Measurements from ENCODE around the gene FUT3. TPM values are rescaled to one million over a fixed set of nuclear protein-coding genes. Genes with fewer than 3 reads are reported as not detected.

Gene FUT3
- total RNA-seq, 1 donor from 2014 or later, result 11.3 TPM

DNA sequence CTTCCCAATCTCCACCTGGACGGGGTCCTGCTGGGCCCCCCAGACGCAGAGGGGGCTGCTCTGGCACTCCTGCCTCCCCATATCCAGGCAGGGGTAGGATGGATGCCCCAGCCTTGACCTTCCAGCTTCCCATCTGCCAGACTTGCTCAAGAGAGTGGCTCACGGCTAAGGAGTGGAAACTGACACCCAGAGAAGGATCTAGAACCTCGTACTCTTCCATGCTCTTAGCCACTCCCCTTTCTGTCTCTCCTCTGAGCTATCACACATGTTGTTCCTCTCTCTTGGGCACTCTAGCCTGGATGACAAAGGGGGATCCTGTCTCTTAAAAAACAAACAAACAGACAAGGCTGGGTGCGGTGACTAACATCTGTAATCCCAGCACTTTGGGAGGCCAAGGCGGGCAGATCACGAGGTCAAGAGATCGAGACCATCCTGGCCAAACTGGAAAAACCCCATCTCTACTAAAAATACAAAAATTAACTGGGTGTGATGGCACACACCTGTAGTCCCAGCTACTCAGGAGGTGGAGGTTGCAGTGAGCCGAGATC lies 31.2 kb upstream of the FUT3 start:
- Histone ChIP-seq H3K27ac (no peak overlapping the region), H3K36me3 (no peaks in the 10 kb centered on the region), H3K4me3 (no peak overlapping the region), H3K9me3 (no peaks in the 10 kb centered on the region), H3K4me1 (peaks cover 8% of the 10 kb centered on the region), H3K27me3 (ENCODE audit: low read depth) (peaks cover 33% of the 10 kb centered on the region)
- intact Hi-C loops (cut with DNase I), result no loop called here
- DNase-seq (no peak), ATAC-seq (no peak)
- TF ChIP-seq, protein P1, sequence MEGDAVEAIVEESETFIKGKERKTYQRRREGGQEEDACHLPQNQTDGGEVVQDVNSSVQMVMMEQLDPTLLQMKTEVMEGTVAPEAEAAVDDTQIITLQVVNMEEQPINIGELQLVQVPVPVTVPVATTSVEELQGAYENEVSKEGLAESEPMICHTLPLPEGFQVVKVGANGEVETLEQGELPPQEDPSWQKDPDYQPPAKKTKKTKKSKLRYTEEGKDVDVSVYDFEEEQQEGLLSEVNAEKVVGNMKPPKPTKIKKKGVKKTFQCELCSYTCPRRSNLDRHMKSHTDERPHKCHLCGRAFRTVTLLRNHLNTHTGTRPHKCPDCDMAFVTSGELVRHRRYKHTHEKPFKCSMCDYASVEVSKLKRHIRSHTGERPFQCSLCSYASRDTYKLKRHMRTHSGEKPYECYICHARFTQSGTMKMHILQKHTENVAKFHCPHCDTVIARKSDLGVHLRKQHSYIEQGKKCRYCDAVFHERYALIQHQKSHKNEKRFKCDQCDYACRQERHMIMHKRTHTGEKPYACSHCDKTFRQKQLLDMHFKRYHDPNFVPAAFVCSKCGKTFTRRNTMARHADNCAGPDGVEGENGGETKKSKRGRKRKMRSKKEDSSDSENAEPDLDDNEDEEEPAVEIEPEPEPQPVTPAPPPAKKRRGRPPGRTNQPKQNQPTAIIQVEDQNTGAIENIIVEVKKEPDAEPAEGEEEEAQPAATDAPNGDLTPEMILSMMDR (IDR thresholded peaks at IDR 0.05), result no peak

DNA sequence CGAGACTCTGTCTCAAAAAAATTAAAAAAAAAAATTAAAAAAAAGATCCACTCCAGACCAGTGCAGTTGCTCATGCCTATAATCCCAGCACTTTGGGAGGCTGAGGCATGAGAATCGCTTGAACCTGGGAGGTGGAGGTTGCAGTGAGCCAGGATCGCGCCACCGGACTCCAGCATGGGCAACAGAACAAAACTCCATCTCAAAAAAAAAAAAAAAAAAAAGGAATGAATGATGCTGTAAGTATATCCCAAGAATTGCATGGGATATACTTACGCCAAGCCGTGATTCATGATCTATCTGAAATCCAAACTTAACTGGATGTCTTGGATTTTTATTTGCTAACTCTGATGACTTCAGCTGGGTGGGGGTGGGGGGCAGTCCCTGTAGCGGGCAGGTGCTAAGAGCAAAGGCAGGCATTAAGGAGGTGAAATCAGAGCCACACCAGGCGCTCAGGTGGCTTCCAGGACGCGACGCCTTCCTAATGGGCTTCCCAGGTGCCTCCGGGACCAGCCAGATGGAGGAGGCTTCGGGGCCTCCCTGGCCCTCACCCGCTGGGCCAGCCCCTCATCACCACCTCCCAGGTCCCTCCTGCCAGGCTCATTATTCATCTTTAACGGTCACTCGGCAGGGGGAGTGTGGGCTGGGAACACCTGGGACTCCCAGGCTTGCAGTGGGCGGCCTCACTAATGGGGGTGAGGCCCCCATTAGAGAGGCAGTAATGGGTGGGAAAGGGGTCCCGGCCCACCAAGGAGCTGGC lies 30.5 kb upstream of the FUT3 start:
- Histone ChIP-seq H3K4me3 (no peak overlapping the region), H3K27ac (no peak overlapping the region), H3K4me1 (peaks cover 8% of the 10 kb centered on the region), H3K9me3 (no peaks in the 10 kb centered on the region), H3K27me3 (ENCODE audit: low read depth) (peaks cover 33% of the 10 kb centered on the region), H3K36me3 (no peaks in the 10 kb centered on the region)
- DNase-seq, result no peak
- ATAC-seq, result no peak
- intact Hi-C loops (cut with DNase I), result no loop called here
- TF ChIP-seq, protein P1 (IDR thresholded peaks at IDR 0.05), result no peak

DNA sequence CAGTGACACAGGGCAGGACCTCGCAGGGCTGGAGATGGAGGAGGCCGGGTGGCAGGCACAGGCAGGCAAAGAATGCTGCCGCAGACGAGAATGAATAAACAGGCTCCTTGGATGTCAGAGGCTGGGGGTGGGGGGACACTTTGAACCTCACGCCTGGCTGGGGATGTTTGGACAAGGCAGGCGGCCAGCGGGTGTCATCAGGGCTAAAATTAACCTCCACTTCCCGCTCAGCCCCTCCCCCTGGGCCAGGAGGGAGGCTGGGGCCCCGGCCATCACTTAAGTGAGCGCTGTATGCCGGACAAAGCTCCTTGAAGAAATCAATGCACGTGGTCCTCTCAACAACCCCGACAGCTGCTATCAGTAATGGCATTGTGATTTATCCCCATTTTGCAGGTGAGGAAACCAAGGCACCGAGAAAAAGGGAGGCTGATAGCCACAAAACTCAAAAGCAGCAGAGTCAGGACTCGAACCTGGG lies 29.4 kb upstream of the FUT3 start:
- Histone ChIP-seq H3K4me3 (no peak overlapping the region), H3K4me1 (peaks cover 8% of the 10 kb centered on the region), H3K27ac (no peak overlapping the region), H3K36me3 (no peaks in the 10 kb centered on the region), H3K9me3 (no peaks in the 10 kb centered on the region), H3K27me3 (ENCODE audit: low read depth) (peaks cover 33% of the 10 kb centered on the region)
- TF ChIP-seq, protein P1 (IDR thresholded peaks at IDR 0.05), result no peak
- DNase-seq (no peak), ATAC-seq (peak; percentile 38 to 67)
- intact Hi-C loops (cut with DNase I), result no loop called here

DNA sequence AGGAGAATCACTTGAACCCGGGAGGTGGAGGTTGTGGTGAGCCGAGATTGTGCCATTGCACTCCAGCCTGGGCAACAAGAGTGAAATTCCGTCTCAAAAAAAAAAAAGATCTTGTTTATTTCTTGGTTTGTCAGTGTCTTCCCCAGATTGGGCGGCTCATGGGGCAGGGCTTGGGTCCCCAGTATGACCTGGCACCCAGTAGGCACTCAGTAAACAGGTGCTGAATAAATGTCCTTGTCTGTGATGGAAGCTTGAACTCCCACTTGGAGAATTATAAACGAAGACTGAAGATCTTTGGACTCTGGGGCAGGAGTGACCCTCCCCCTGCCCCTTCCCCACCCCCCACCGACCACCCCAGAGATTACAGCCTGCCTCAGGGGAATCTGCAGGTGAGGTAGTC lies 28.9 kb upstream of the FUT3 start:
- H3K4me3 ChIP-seq, result no peak overlapping the region
- no peaks in the 10 kb centered on the region for H3K9me3 ChIP-seq
- intact Hi-C loops (cut with DNase I), result no loop called here
- no peaks in the 10 kb centered on the region for H3K36me3 ChIP-seq
- peaks cover 33% of the 10 kb centered on the region for H3K27me3 ChIP-seq (ENCODE audit: low read depth)
- no peak overlapping the region for H3K27ac ChIP-seq
- ATAC-seq (no peak), DNase-seq (no peak)
- H3K4me1 ChIP-seq, result peaks cover 8% of the 10 kb centered on the region
- TF ChIP-seq, protein P1 (IDR thresholded peaks at IDR 0.05), result no peak

DNA sequence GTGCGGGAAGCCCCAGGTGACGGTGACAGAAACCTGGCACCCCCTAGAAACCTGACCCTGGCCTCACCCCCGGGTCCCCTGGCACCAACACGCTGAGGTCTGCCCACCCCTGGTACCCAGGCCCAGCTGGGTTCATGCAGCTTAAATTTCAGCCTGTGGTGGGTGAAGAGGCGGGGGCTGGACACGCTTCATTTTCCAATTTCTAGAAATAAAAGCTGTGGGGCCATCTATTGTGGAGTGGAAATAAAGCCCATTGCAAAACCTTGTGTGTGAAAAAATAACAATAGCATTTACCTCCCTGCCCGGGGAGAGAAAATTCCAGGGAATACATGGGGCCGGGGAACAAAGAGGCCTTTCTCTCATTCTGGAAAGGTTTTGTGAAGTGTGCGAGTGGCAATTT lies 26.6 kb upstream of the FUT3 start:
- TF ChIP-seq, protein P1 (IDR thresholded peaks at IDR 0.05), result no peak
- Histone ChIP-seq H3K4me3 (no peak overlapping the region), H3K36me3 (no peaks in the 10 kb centered on the region), H3K27me3 (ENCODE audit: low read depth) (peaks cover 33% of the 10 kb centered on the region), H3K9me3 (no peaks in the 10 kb centered on the region), H3K4me1 (peaks cover 8% of the 10 kb centered on the region), H3K27ac (no peak overlapping the region)
- ATAC-seq (no peak), DNase-seq (no peak)
- intact Hi-C loops (cut with DNase I), result no loop called here

All from lower lobe of right lung (tissue), 2 donors.